Endothelial cell of umbilical vein (primary cell): ENCODE results near the gene PPP2R5D. TPM values are rescaled to one million over a fixed set of nuclear protein-coding genes. Genes with fewer than 3 reads are reported as not detected.

Source experiments
- BruUV-seq: library from RNA; stranded (reverse); fragments of 400-500 nt; replicated peaks from 2 replicates; lab custom pipeline; 2021; lab: Mats Ljungman, UMichigan
- CTCF ChIA-PET: fragments of 300-600, 350-600 bp; sonication (Branson Sonifier 250); formaldehyde crosslinking; loops from one replicate; lab custom pipeline; 2021; ENCODE audit warnings: antibody characterized with exemption, inconsistent platforms; lab: Charles Lee
- POLR2A ChIA-PET: fragments of 300-600, 350-600 bp; sonication (Branson Sonifier 250); formaldehyde crosslinking; loops from one replicate; lab custom pipeline; 2021; ENCODE audit warnings: antibody characterized with exemption, inconsistent platforms; lab: Charles Lee
- DNase-seq: peaks from one replicate; pipeline ENCODE4 v3.0.0-alpha.2; 2011; ENCODE audit warnings: low read depth, low spot score
- FAIRE-seq: peaks from 2 replicates; lab custom pipeline; 2011; peaks lifted over from hg19 to GRCh38; lab: Jason Lieb, UNC
- H2AFZ ChIP-seq: 2 replicates; pipeline ENCODE4 v1.6.0; 2012; ENCODE audit warnings: low read depth, low read length, control low read depth, inconsistent platforms
- H3K27ac ChIP-seq: 2 replicates; pipeline ENCODE4 v1.5.1; 2011; ENCODE audit warnings: low read depth, mild to moderate bottlenecking, control low read depth, low read length, moderate library complexity; ENCODE audit not compliant: insufficient read depth
- H3K27me3 ChIP-seq, 2 experiments: 2 replicates each; pipeline versions ENCODE4 v1.6.0 to v1.6.1; 2011; ENCODE audit warnings: low read length in 2 of 2, mixed read lengths in 1 of 2; ENCODE audit not compliant: control insufficient read depth in 2 of 2, insufficient read depth in 2 of 2
- H3K36me3 ChIP-seq, 2 experiments: 2 replicates in 1 of 2; 3 replicates in 1 of 2; pipeline ENCODE4 v1.5.1; 2011; ENCODE audit warnings: low read length in 2 of 2, mild to moderate bottlenecking in 1 of 2, moderate library complexity in 1 of 2; ENCODE audit not compliant: control insufficient read depth in 2 of 2, insufficient read depth in 2 of 2; ENCODE audit errors: extremely low read depth in 1 of 2
- H3K4me1 ChIP-seq: 3 replicates; pipeline ENCODE4 v1.5.1; 2011; ENCODE audit warnings: mild to moderate bottlenecking, low read length; ENCODE audit not compliant: control insufficient read depth, insufficient read depth; ENCODE audit errors: extremely low read depth
- H3K4me2 ChIP-seq: 2 replicates; pipeline ENCODE4 v1.6.1; 2011; ENCODE audit warnings: low read length, control low read depth, mixed read lengths; ENCODE audit not compliant: insufficient read depth
- H3K4me3 ChIP-seq, 3 experiments: fragments of 200-600 bp in 1 of 3; sonication (generic), shearing (Covaris generic) in 1 of 3; replicated peaks in 1 of 3; 2 replicates each; pipeline ENCODE4 v1.5.1; 2011 to 2016; ENCODE audit warnings: control low read depth in 3 of 3, low read length in 3 of 3, mild to moderate bottlenecking in 2 of 3, inconsistent platforms in 1 of 3, low read depth in 1 of 3, moderate library complexity in 1 of 3; ENCODE audit not compliant: insufficient read depth in 1 of 3
- H3K79me2 ChIP-seq: 2 replicates; pipeline ENCODE4 v1.6.0; 2012; ENCODE audit warnings: low read length, inconsistent platforms; ENCODE audit not compliant: control insufficient read depth, insufficient read depth
- H3K9ac ChIP-seq: replicated peaks from 2 replicates; pipeline ENCODE3; 2011; ENCODE audit warnings: low read length, control low read depth; ENCODE audit not compliant: insufficient read depth; ENCODE audit errors: extremely low read depth
- H3K9me1 ChIP-seq: replicated peaks from 3 replicates; pipeline ENCODE4 v1.6.0; 2011; ENCODE audit warnings: mild to moderate bottlenecking, low read length; ENCODE audit not compliant: control insufficient read depth, insufficient read depth; ENCODE audit errors: extremely low read depth
- H3K9me3 ChIP-seq: replicated peaks from 2 replicates; pipeline ENCODE4 v1.5.1; 2012; ENCODE audit warnings: low read length, inconsistent platforms; ENCODE audit not compliant: control insufficient read depth, insufficient read depth
- H4K20me1 ChIP-seq: replicated peaks from 2 replicates; pipeline ENCODE3; 2011; ENCODE audit warnings: mild to moderate bottlenecking, low read length; ENCODE audit not compliant: control insufficient read depth, insufficient read depth; ENCODE audit errors: extremely low read depth
- EZH2 ChIP-seq: IDR thresholded peaks from 2 replicates; pipeline ENCODE4 v1.6.1; 2012; ENCODE audit warnings: borderline replicate concordance, low read depth, mild to moderate bottlenecking, moderate library complexity, low read length, inconsistent platforms; ENCODE audit not compliant: severe bottlenecking
- FOS ChIP-seq: IDR thresholded peaks from 2 replicates; pipeline ENCODE4 v1.6.1; 2011; ENCODE audit warnings: mild to moderate bottlenecking, low read length, moderate library complexity, borderline replicate concordance; ENCODE audit not compliant: insufficient read depth
- GATA2 ChIP-seq: IDR thresholded peaks from 2 replicates; pipeline ENCODE4 v1.7.0; 2011; ENCODE audit warnings: low read depth, mild to moderate bottlenecking, moderate library complexity, mixed read lengths, low read length; ENCODE audit not compliant: insufficient read length, insufficient read depth
- JUN ChIP-seq: IDR thresholded peaks from 2 replicates; pipeline ENCODE4 v1.6.1; 2011; ENCODE audit warnings: borderline replicate concordance, low read depth; ENCODE audit not compliant: insufficient read length, insufficient read depth
- MAX ChIP-seq: IDR thresholded peaks from 2 replicates; pipeline ENCODE4 v1.6.1; 2011; ENCODE audit not compliant: insufficient read depth, insufficient read length
- MYC ChIP-seq: IDR thresholded peaks from one replicate; pipeline ENCODE4 v1.6.1; 2011; ENCODE audit warnings: mild to moderate bottlenecking, low read depth, low read length
- POLR2A ChIP-seq: IDR thresholded peaks from 2 replicates; pipeline ENCODE4 v1.6.1; 2012; ENCODE audit warnings: low read depth, mild to moderate bottlenecking, control low read depth, low read length
- POLR2AphosphoS5 ChIP-seq: IDR thresholded peaks from 2 replicates; pipeline ENCODE4 v1.6.1; 2012; ENCODE audit warnings: low read depth, mild to moderate bottlenecking, control low read depth, low read length, moderate library complexity; ENCODE audit not compliant: insufficient read depth
- dilution Hi-C: fragments of 300-500 bp; cut with MboI; formaldehyde crosslinking; loops from one replicate; pipeline ENCODE4 v1.15.0; 2019; ENCODE audit warnings: low sequenced_read_pairs; ENCODE audit not compliant: extremely low pct_ligation_motif_present
- intact Hi-C: fragments of 100-400 bp; cut with micrococcal nuclease; formaldehyde crosslinking; loops from one replicate; pipeline ENCODE4 v1.10.0; 2022
- polyA plus RNA-seq, 4 experiments: library from polyadenylated mRNA; depleted of rRNA in 3 of 4; stranded (reverse) in 3 of 4; unstranded in 1 of 4; fragments of >200 nt; gene quantifications; 2 replicates each; pipeline versions ENCODE4 v1.2.1 to v1.2.3, GENCODE V29; 2011 to 2012; ENCODE audit warnings: missing spikeins in 1 of 4
- total RNA-seq: library from RNA; stranded (reverse); gene quantifications from 2 replicates; pipeline ENCODE4 v1.2.3, GENCODE V29; 2021
- TF ChIP-seq, protein P1 (sequence below), 2 donors: IDR thresholded peaks; 1 replicate in 1 of 2; 2 replicates in 1 of 2; pipeline ENCODE4 v1.5.1; 2011; ENCODE audit warnings: low read length in 2 of 2, mild to moderate bottlenecking in 2 of 2, moderate library complexity in 2 of 2, control low read depth in 1 of 2, inconsistent platforms in 1 of 2, low read depth in 1 of 2; ENCODE audit not compliant: insufficient read depth in 1 of 2; ENCODE audit errors: extremely low read depth in 1 of 2

PPP2R5D gene
- total and polyA plus RNA-seq, 2 donors (not counting 3 experiments of a cell fraction or from before 2014, with no cell fraction given): 45.5 to 60.2 TPM

DNA sequence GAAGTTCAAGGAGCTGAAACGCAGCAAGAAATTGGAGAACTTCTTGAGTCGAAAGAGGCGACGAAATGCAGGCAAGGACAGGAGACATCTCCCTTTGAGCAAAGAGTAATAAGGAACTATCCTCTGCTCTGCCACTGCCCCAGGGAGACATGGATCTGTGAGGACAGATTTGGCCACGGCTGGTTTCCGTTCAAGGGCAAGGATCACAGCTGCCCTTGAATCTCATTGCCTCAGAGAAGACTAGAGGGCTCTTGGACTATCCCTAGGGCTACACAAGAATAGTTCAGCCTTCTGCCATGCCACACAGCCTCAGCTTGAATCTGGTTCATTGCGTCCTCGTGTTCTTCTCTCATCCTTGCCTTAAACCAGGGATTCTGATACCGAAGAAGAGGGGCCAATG is 44.8 kb downstream of the PPP2R5D start:
- Histone ChIP-seq H3K79me2 (peaks cover 9% of the 10 kb centered on the region), H3K4me2 (no peak overlapping the region), H3K9me1 (no peaks in the 10 kb centered on the region), H3K4me3 (no peak overlapping the region), H2AFZ (no peak overlapping the region), H3K9ac (no peak overlapping the region), H3K9me3 (no peaks in the 10 kb centered on the region), H3K27ac (no peak overlapping the region), H3K36me3 (peaks cover 18 to 35% of the 10 kb centered on the region in 2 experiments), H4K20me1 (no peaks in the 10 kb centered on the region), H3K27me3 (no peaks in the 10 kb centered on the region), H3K4me1 (no peaks in the 10 kb centered on the region)
- TF ChIP-seq MYC (no peak), POLR2A (no peak), GATA2 (no peak), MAX (no peak), JUN (no peak), FOS (no peak)
- BruUV-seq: no TSS peak
- no peak for DNase-seq
- intact Hi-C loops: no loop called here
- ChIA-PET POLR2A (no interaction called here), CTCF (interaction anchor here (0.8 kb wide), 1 partner anchor 114 kb away, joined by 3 read pairs; no protein-coding TSS in a partner anchor)
- no peak for FAIRE-seq
- dilution Hi-C loops: no loop called here

- Histone ChIP-seq H3K9me1 (no peaks in the 10 kb centered on the region), H3K27me3 (no peaks in the 10 kb centered on the region), H3K9me3 (no peaks in the 10 kb centered on the region), H3K36me3 (peaks cover 8 to 34% of the 10 kb centered on the region in 2 experiments), H3K4me2 (no peak overlapping the region), H3K27ac (no peak overlapping the region), H3K79me2 (no peaks in the 10 kb centered on the region), H3K4me3 (no peak overlapping the region), H3K9ac (no peak overlapping the region), H2AFZ (no peak overlapping the region), H4K20me1 (no peaks in the 10 kb centered on the region), H3K4me1 (no peaks in the 10 kb centered on the region)
- DNase-seq: no peak
- CTCF ChIA-PET: interaction anchor here (1.4 to 2.1 kb wide), 2 partner anchors 10 to 112 kb away, joined by 3 to 11 read pairs; partner anchors contain the start of gene RRP36
- no TSS peak for BruUV-seq
- POLR2A ChIA-PET: no interaction called here
- no peak for FAIRE-seq
- TF ChIP-seq MYC: no peak
- TF ChIP-seq EZH2: no peak
- TF ChIP-seq POLR2AphosphoS5: no peak
- TF ChIP-seq FOS: no peak
- no peak for TF ChIP-seq POLR2A
- TF ChIP-seq GATA2: no peak
- TF ChIP-seq, protein P1, sequence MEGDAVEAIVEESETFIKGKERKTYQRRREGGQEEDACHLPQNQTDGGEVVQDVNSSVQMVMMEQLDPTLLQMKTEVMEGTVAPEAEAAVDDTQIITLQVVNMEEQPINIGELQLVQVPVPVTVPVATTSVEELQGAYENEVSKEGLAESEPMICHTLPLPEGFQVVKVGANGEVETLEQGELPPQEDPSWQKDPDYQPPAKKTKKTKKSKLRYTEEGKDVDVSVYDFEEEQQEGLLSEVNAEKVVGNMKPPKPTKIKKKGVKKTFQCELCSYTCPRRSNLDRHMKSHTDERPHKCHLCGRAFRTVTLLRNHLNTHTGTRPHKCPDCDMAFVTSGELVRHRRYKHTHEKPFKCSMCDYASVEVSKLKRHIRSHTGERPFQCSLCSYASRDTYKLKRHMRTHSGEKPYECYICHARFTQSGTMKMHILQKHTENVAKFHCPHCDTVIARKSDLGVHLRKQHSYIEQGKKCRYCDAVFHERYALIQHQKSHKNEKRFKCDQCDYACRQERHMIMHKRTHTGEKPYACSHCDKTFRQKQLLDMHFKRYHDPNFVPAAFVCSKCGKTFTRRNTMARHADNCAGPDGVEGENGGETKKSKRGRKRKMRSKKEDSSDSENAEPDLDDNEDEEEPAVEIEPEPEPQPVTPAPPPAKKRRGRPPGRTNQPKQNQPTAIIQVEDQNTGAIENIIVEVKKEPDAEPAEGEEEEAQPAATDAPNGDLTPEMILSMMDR (IDR thresholded peaks at IDR 0.05; ENCODE audit: extremely low read depth in 1 of 2, insufficient read depth in 1 of 2, low read depth in 1 of 2, low read length in 2 of 2): no peak
- TF ChIP-seq MAX: no peak
- no peak for TF ChIP-seq JUN
- intact Hi-C loops (no loop called here), dilution Hi-C loops (no loop called here)
These were observed 48.0 kb downstream of the PPP2R5D start for GRCh38 chr6:43032326-43032725.
